HG03571 (cell line): ENCODE results near the gene NUP205.
"Not testable (repeated sequence)": the region's sequence is repeated elsewhere in the genome, so short reads cannot be mapped to it uniquely, and the experiment has no call there.

Source experiments
- ATAC-seq: cut with Tn5 transposase; IDR thresholded peaks from one replicate; pipeline ENCODE4 v1.9.1; 2021; ENCODE audit not compliant: unreplicated experiment

The NUP205 gene

GRCh38 chr7:135617781-135618180, 60.1 kb downstream of the NUP205 start:
- ATAC-seq: no peak

DNA sequence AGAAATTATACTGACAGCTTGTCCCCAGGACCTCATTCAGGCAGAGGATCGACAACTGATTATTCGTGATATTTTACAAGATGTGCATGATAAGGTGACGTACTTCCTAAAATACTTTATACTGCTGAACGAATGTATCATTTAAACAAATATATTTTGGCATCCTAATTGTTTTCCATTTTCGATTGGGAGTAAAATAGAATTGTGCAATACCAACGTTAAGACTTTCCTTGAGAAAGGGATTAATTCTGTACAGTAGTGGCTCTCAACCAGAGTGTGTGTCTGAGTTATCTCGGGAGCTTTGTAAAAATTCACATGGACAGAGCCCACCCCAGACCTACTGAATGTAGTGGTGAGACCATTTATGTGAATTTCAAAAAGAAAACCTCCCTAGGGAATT, 60.8 kb downstream of the NUP205 start:
- ATAC-seq: no peak

GRCh38 chr7:135620447-135620846, 62.7 kb downstream of the NUP205 start:
- no peak for ATAC-seq

DNA sequence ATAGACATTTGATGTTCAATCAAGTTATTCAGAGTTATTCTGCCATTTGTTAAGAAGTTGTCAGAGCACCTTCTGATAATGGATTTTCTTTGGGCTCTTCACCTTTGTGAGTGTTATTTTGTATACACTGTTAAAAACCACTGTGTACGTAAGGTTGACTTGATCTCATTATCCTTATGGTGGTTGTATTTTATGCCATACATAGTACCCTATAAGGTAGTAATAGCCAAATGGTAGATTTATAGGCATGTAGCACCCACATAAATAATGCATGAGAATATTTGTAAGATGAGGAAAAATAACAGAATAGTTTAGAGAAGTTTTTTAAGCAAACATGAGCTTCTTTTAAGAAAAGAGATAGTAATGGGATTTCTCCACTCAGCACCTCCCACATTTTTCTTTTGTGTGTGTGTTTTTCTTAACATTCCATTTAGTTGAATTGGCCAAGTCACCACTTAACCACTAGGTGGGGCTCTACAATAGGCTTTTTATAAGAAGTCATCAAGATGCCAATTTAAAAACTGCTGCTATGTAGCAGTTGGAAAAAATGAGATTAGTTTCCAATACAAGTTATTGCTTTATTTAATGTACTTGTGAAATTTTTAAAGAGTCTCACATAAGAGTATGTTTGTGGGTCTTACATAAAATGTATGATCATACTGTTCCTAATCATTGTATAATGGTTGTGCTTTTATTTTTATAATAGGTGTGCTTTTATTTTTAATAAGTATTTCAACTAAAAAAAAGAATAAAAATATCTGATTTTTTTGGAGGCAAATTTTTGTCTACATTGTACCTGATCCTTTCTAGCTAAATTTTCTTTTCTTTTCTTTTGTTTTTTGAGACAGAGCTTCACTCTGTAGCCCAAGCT, 63.5 kb downstream of the NUP205 start:
- ATAC-seq: no peak

- no peak for ATAC-seq
Measured at GRCh38 chr7:135634191-135634878, 76.6 kb downstream of the NUP205 start.

DNA sequence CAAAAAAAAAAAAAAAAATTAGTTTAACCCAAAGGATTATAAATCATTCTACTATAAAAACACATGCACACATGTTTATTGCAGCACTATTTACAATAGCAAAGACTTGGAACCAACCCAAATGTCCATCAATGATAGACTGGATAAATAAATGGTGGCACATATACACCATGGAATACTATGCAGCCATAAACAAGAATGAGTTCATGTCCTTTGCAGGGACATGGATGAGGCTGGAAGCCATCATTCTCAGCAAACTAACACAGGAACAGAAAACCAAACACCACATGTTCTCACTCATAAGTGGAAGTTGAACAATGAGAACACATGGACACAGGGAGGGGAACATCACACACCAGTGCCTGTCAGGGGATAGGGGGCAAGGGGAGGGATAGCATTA, 82.0 kb downstream of the NUP205 start:
- not testable (repeated sequence) for ATAC-seq

DNA sequence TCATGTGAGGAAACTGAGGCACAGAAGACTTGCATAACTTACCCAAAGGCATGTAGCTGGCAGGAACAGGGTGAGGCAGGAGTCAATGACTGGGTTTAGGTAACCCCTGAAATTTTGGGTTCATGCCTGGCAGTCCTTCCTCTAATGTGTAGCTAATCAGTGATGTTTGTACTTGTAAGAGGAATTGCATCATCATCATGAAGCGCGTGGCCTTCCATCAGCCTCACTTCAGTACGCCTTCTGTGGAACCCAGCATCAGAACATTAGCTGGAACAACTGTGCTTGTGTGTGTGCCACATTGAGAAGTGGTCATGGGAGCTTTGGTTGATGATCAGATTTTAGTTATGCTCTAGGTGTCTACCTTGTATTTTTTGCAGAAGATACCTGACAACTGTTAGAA, 86.4 kb downstream of the NUP205 start:
- no peak for ATAC-seq

DNA sequence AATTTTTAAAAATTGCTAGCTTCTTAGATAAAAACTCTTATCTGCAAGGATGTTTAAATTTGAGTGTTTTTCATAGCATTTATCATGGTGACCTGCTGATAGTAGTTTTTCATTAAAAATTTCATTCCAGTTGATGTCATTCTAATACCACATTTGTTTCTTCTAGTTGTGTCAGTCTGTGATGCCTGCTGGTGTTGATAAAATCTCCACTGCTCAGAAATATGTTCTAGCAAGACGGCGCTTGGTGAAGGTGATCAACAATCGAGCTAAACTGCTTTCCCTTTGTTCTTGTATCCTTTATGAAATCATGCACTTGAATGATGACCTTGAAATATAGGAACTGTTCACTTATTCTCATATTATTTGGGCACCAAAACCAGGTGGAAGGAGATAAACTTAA, 87.0 kb downstream of the NUP205 start:
- ATAC-seq: no peak

- ATAC-seq: no peak
Measured at GRCh38 chr7:135645296-135645904, 87.7 kb downstream of the NUP205 start.

- no peak for ATAC-seq
Measured at GRCh38 chr7:135647755-135648154, 90.0 kb downstream of the NUP205 start.

DNA sequence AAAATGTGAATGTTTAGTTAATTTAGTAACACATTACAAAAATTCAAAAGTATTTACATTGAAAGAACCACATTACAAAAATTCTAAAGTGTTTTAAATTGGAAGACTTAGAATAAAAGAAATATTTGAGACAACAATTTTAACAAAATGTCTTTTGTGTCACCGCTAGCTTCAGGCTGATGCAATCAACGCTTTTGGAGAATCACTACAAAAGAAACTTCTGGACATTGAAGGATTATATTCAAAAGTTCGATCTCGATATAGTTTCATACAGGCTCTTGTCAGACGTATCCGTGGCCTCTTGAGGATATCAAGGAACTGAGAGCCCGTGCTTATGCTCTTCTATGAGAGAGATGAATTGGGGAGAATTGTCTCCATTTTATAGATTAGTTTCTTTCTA, 90.5 kb downstream of the NUP205 start:
- no peak for ATAC-seq

GRCh38 chr7:135650831-135651573, 93.3 kb downstream of the NUP205 start:
- no peak for ATAC-seq

DNA sequence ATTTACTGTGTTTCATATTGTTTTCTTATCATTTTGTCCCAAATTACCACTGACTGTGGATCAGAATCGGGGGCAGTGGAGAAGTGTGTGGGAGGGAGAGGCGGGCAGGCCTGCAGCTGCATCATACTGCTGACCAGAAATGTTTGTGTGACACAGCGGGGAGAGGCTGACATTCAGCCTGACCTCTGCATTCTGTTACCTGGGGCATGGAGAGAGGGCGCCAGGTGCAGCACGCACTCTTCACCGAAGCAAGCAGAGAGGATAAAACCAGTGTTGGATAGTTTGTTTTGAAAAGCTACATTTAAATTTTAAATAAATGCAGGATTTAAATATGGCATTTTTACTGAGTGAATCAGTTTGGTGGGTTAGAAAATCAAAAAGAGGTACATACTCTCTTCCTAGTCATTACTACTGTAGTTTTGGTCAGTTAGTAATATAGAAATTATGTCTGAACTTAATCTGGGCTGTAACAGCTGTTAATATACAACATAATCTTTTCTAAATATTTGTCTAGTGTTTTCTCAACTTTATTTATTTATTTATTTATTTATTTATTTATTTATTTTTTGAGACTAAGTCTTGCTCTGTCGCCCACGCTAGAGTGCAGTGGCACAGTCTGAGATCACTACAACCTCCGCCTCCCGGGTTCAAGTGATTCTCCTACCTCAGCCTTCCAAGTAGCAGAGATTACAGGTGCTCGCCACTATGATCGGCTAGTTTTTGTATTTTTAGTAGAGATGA, 95.8 kb downstream of the NUP205 start:
- ATAC-seq: no peak

- no peak for ATAC-seq
Measured at GRCh38 chr7:135658564-135658963, 100.8 kb downstream of the NUP205 start.

GRCh38 chr7:135659159-135659846, 101.6 kb downstream of the NUP205 start:
- ATAC-seq: no peak

GRCh38 chr7:135661311-135662122, 103.8 kb downstream of the NUP205 start:
- ATAC-seq: peak; percentile 21

GRCh38 chr7:135662123-135662372, 104.3 kb downstream of the NUP205 start:
- ATAC-seq: peak; percentile 20

GRCh38 chr7:135662373-135663114, 104.8 kb downstream of the NUP205 start, which contains the start of gene STMP1:
Gene STMP1 (plus strand): TSS chr7:135662514.
- peak; percentile 90 for ATAC-seq
